Ovary (tissue), 9 donors: ENCODE data around the gene RRAD. TPM values are rescaled to one million over a fixed set of nuclear protein-coding genes. Genes with fewer than 3 reads are reported as not detected.

Experiments
- DNase-seq, 5 donors: peaks; one replicate each; pipeline ENCODE4 v3.0.0-alpha.2; 2019 to 2020
- H3K27ac ChIP-seq, 2 donors: fragments of 200-600 bp; one replicate each; pipeline versions ENCODE4 v1.5.1 to v1.8.0; 2019 to 2022
- H3K27me3 ChIP-seq: fragments of 200-600 bp; one replicate; pipeline ENCODE4 v1.8.0; 2022
- H3K36me3 ChIP-seq: fragments of 200-600 bp; sonication (generic); one replicate; pipeline ENCODE4 v1.5.1; 2019
- H3K4me1 ChIP-seq: one replicate; pipeline ENCODE4 v1.8.1; 2013; ENCODE audit warnings: mild to moderate bottlenecking, moderate library complexity; ENCODE audit not compliant: insufficient read depth
- H3K4me3 ChIP-seq: fragments of 200-600 bp; sonication (generic); one replicate; pipeline ENCODE4 v1.5.1; 2017
- H3K9me3 ChIP-seq, 2 donors: fragments of 200-600 bp in 1 of 2; sonication (generic) in 1 of 2; one replicate each; pipeline versions ENCODE4 v1.5.1 to v1.8.1; 2013 to 2019; ENCODE audit warnings: mild to moderate bottlenecking in 1 of 2, moderate library complexity in 1 of 2
- EP300 ChIP-seq: sonication (generic); formaldehyde crosslinking; IDR thresholded peaks from one replicate; pipeline ENCODE4 v1.6.1; 2017; ENCODE audit warnings: antibody characterized with exemption
- POLR2A ChIP-seq: fragments of 450-650 bp; IDR thresholded peaks from one replicate; pipeline ENCODE4 v1.6.1; 2017; ENCODE audit warnings: antibody characterized with exemption, mild to moderate bottlenecking, moderate library complexity
- WGBS, 3 donors: extraction: QIAGEN DNeasy Blood & Tissue Kit in 1 of 3; methylation state at CpG; one replicate each; pipeline versions ENCODE4 v1.1.5 to v1.1.7; 2013 to 2017; 5-methylcytosine and 5-hydroxymethylcytosine counted together
- intact Hi-C, 4 donors: fragments of 100-400 bp; cut with DNase I; formaldehyde crosslinking; loops; one replicate each; pipeline versions ENCODE4 v1.11.0 to v1.15.1; 2022 to 2023
- polyA plus RNA-seq, 2 donors: library from polyadenylated mRNA; stranded (reverse); fragments of 200-250 nt in 1 of 2; fragments of 350-450 nt in 1 of 2; fragmentation: Illumina TruSeq in 1 of 2; extraction: RNeasy Lipid Tissue Mini Kit (QIAGEN cat#74804) in 1 of 2; gene quantifications; one replicate each; pipeline ENCODE4 v1.2.3, GENCODE V29; 2013 to 2014
- total RNA-seq, 7 donors: library from RNA; depleted of rRNA in 2 of 7; stranded (reverse); fragments of >200 nt in 2 of 7; fragmentation: NEBNext Ultra II Directional in 3 of 7; extraction: Animal tissue kit (Norgen Biotek cat#: 25700) in 3 of 7; gene quantifications; one replicate each; pipeline versions ENCODE4 v1.1.0 to v1.2.4, GENCODE V29; 2016 to 2023
- TF ChIP-seq, protein P1 (sequence below), 3 donors: fragments of 450-650 bp in 2 of 3; fragments of 200-600 bp in 1 of 3; IDR thresholded peaks; one replicate each; pipeline versions ENCODE4 v1.5.1 to v1.8.0; 2016 to 2022; ENCODE audit warnings: antibody characterized with exemption in 3 of 3, mild to moderate bottlenecking in 1 of 3
- donor health status: DM: no; HTN: no; CAD: no; lungs with moderate emphysema.
- donor health status: DM: no; HTN: no; CAD: no.
- donor health status: Bipolar disorder and iron deficiency.
- donor health status: DM: yes; HTN: yes; CAD: no.
- donor health status: DM: no; HTN: no; CAD: no.
- donor health status: DM: yes; HTN: yes; CAD: no.

RRAD gene
- total and polyA plus RNA-seq, 9 donors, result 2.3 to 43.1 (median 12.1) TPM

DNA sequence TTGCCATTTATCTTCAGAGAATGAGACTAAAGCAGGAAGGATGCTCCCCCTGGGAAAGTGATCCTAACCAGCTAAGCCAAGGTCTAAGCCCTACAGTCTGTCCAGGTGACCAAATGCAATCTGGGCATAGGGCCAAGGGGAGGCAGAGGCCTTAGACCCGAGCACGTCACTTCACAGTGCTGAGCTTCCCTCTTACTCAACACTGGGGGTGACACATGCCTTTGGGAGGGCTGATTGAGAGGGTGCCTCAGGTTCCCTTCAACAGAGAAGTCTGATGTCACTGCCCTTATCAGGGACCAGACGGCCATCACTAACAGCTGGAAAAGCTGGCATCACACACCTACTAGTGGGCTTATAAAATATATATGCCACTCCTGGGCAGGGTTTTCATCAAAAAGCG is 4.9 kb upstream of the RRAD start:
- H3K4me1 ChIP-seq, result peaks cover 7% of the 10 kb centered on the region
- WGBS, 3 donors, result 49 to 59% (median 51%) methylated on average over 4 of the region's 4 CpGs
- no peak for DNase-seq
- no peak for TF ChIP-seq EP300
- TF ChIP-seq POLR2A, result no peak
- TF ChIP-seq, protein P1, sequence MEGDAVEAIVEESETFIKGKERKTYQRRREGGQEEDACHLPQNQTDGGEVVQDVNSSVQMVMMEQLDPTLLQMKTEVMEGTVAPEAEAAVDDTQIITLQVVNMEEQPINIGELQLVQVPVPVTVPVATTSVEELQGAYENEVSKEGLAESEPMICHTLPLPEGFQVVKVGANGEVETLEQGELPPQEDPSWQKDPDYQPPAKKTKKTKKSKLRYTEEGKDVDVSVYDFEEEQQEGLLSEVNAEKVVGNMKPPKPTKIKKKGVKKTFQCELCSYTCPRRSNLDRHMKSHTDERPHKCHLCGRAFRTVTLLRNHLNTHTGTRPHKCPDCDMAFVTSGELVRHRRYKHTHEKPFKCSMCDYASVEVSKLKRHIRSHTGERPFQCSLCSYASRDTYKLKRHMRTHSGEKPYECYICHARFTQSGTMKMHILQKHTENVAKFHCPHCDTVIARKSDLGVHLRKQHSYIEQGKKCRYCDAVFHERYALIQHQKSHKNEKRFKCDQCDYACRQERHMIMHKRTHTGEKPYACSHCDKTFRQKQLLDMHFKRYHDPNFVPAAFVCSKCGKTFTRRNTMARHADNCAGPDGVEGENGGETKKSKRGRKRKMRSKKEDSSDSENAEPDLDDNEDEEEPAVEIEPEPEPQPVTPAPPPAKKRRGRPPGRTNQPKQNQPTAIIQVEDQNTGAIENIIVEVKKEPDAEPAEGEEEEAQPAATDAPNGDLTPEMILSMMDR (IDR thresholded peaks at IDR 0.05), result no peak
- no peaks in the 10 kb centered on the region for H3K9me3 ChIP-seq
- no peaks in the 10 kb centered on the region for H3K27me3 ChIP-seq
- H3K4me3 ChIP-seq, result no peak overlapping the region
- H3K27ac ChIP-seq, result no peak overlapping the region
- intact Hi-C loops, result loop anchor here in 2 of 4 donors (5.0 to 10.0 kb wide), 3 partner anchors 33 to 535 kb away; no protein-coding TSS in a partner anchor
- H3K36me3 ChIP-seq, result no peaks in the 10 kb centered on the region

DNA sequence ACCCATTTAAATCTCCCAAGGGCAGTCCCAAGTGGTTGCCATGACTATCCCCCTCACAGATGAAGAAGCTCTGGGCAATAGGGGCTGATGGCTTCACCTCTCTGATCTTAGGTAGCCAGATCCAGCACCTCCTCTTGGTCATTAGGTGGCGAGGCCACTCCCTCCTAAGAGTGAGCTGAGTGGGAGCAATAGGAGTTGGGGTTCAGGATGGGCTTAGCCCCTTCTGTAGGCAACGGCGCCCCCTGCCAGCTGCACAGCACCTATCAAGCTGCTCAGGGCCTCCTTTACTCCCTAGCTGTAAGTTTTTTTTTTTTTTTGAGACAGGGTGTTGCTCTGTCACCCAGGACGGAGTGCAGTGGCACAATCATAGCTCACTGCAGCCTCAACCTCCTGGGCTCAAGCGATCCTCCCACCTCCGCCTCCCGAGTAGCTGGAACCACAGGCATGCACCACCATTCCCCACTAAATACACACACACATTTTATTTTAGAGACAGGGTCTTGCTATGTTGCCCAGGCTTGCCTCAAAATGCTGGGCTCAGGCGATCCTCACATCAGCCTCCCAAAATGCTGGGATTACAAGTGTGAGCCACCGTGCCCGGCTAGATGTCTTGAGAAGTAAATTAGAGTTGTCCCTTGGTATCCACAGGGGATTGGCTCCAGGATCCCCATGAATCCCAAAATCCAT is 3.5 kb upstream of the RRAD start:
- peak in 1 of 5 donors; percentile 72 for DNase-seq
- TF ChIP-seq POLR2A, result no peak
- TF ChIP-seq, protein P1 (IDR thresholded peaks at IDR 0.05), result peak in 1 of 3 donors; percentile 17
- no peak for TF ChIP-seq EP300
- no peak overlapping the region for H3K4me3 ChIP-seq
- H3K4me1 ChIP-seq, result peaks cover 9% of the 10 kb centered on the region
- H3K27ac ChIP-seq, result no peak overlapping the region
- no peaks in the 10 kb centered on the region for H3K36me3 ChIP-seq
- 73 to 76% (median 75%) methylated on average over 10 of the region's 10 CpGs for WGBS, 3 donors
- intact Hi-C loops, result loop anchor here in 1 of 4 donors (2.0 kb wide), 1 partner anchor 34 kb away; no protein-coding TSS in a partner anchor
- no peaks in the 10 kb centered on the region for H3K9me3 ChIP-seq
- no peaks in the 10 kb centered on the region for H3K27me3 ChIP-seq

DNA sequence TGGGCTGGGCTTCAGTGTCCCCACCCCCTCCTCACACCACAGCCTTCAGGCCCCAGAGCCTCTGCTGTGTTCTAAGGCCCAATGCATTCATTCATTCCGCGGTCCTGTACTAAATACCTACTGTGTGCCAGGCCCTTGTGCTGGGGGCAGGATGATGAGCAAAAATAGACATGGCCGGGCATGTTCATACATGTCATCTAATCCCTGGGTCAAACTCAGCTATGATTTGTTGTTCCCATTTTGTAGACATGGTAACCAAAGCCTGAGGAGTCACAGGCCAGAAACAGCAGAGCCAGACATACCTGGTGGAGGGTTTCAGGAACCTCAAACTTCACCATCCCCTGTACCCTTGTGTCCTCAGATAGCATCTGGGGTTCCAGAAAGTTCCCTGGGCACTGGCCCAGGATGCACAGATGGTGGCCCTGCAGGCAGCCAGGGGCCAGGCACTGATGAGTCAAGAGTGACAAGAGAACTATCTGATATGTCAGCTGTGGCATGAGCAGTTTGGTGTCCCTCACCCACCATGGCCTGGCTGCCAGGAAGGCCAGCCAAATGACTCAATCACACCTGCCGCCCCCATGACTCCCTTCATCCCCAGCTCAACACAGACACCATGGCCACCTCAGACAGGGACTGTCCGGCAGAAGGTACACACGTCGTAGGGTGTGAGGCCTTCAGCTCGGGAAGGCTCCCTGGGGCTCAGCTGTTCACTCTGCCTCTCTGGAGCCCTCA is 2.7 kb upstream of the RRAD start:
- Histone ChIP-seq H3K9me3 (no peaks in the 10 kb centered on the region), H3K36me3 (no peaks in the 10 kb centered on the region), H3K4me1 (peaks cover 7% of the 10 kb centered on the region), H3K27me3 (no peaks in the 10 kb centered on the region), H3K4me3 (no peak overlapping the region), H3K27ac (no peak overlapping the region)
- TF ChIP-seq POLR2A, result no peak
- TF ChIP-seq, protein P1 (IDR thresholded peaks at IDR 0.05), result no peak
- no peak for TF ChIP-seq EP300
- no peak for DNase-seq
- 93 to 98% (median 96%) methylated on average over 7 to 8 of the region's 8 CpGs for WGBS, 3 donors
- intact Hi-C loops, result loop anchor here in 1 of 4 donors (2.0 kb wide), 1 partner anchor 33 kb away; no protein-coding TSS in a partner anchor

DNA sequence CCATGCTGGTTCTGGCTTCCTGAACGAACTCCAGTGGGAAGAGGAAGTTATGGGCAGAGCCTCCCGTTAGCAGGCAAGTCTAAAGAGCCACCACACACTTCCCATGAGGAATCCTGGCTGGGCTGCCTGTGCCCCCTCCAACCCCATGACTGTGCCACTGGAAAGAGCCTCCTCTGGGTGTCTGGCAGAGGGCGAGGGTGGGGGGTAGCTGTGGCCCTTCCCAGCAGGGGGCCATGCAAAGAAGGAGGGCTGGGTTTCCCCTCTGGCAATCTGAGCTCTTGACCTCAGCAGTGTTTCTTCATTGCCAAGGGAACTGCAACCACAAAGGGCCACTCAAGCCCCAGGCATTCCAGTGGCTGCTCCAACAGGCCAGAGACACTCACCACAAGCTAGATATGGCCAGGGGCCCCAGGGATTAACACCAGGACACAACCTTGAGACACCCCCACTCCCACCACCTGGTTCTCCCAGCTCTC is 1.7 kb upstream of the RRAD start:
- 63 to 75% (median 67%) methylated on average over 3 of the region's 3 CpGs for WGBS, 3 donors
- no peak for DNase-seq
- intact Hi-C loops, result no loop called here
- Histone ChIP-seq H3K36me3 (no peaks in the 10 kb centered on the region), H3K4me3 (no peak overlapping the region), H3K9me3 (no peaks in the 10 kb centered on the region), H3K27ac (peak overlapping the region in 1 of 2 donors; percentile 73), H3K27me3 (no peaks in the 10 kb centered on the region), H3K4me1 (peaks cover 10% of the 10 kb centered on the region)
- TF ChIP-seq, protein P1 (IDR thresholded peaks at IDR 0.05), result no peak
- TF ChIP-seq EP300 (no peak), POLR2A (no peak)
